Testis (tissue), 2 donors: ENCODE results near the gene STRIP2.

Experiments
- POLR2A ChIP-seq: fragments of 450-650 bp; IDR thresholded peaks from one replicate; pipeline ENCODE4 v1.6.1; 2017; ENCODE audit warnings: antibody characterized with exemption, mild to moderate bottlenecking, moderate library complexity
- TF ChIP-seq, protein P1 (sequence below), 3 experiments: fragments of 450-650 bp in 2 of 3; fragments of 200-600 bp in 1 of 3; sonication (generic) in 1 of 3; IDR thresholded peaks; one replicate each; pipeline ENCODE4 v1.5.1; 2016 to 2019; ENCODE audit warnings: antibody characterized with exemption in 3 of 3, mild to moderate bottlenecking in 2 of 3, moderate library complexity in 1 of 3

DNA sequence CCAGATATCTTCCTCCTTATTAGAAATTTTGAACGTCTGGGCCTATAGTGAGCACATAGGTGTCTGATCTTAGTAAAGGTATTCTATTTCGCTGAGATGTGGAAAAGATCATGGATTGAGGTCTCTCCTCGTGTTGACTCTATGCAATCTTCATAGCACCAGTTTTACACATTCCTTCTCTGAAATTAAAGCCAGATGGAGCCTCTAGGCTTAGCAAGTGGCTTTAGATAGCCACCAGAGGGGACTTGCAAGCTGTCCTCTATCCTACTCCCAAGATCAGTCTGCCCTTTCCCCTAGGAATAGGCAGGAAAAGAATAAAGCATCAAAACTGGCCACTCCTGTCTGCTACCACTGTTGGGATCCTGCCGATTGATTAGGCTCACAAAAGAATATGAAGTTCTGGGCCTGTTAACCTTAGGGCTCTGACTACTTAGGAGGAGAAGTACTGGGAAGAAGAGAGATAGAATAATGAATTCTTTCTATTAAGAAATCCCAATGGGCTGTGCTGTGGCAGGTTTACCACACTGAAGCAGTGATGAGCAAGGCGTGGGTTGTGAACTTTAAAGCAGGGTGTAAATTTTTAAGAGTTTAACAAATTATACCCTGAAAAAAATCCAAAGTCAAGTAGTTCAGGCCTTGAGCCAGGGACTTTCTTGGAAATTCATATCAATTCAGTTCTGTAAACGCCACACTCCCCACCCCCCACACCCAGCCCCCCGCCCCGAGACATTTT is 2.2 kb upstream of the STRIP2 start:
- TF ChIP-seq, protein P1, sequence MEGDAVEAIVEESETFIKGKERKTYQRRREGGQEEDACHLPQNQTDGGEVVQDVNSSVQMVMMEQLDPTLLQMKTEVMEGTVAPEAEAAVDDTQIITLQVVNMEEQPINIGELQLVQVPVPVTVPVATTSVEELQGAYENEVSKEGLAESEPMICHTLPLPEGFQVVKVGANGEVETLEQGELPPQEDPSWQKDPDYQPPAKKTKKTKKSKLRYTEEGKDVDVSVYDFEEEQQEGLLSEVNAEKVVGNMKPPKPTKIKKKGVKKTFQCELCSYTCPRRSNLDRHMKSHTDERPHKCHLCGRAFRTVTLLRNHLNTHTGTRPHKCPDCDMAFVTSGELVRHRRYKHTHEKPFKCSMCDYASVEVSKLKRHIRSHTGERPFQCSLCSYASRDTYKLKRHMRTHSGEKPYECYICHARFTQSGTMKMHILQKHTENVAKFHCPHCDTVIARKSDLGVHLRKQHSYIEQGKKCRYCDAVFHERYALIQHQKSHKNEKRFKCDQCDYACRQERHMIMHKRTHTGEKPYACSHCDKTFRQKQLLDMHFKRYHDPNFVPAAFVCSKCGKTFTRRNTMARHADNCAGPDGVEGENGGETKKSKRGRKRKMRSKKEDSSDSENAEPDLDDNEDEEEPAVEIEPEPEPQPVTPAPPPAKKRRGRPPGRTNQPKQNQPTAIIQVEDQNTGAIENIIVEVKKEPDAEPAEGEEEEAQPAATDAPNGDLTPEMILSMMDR (IDR thresholded peaks at IDR 0.05): no peak
- no peak for TF ChIP-seq POLR2A
